ENCODE results near the gene PROK1. TPM values are rescaled to one million over a fixed set of nuclear protein-coding genes. Genes with fewer than 3 reads are reported as not detected.

The PROK1 gene
- total and polyA plus RNA-seq, 2 of the 13 experiments (the other 11 are each of a cell fraction or from before 2014, with no cell fraction given) = 0.07 TPM; not detected in 1

DNA sequence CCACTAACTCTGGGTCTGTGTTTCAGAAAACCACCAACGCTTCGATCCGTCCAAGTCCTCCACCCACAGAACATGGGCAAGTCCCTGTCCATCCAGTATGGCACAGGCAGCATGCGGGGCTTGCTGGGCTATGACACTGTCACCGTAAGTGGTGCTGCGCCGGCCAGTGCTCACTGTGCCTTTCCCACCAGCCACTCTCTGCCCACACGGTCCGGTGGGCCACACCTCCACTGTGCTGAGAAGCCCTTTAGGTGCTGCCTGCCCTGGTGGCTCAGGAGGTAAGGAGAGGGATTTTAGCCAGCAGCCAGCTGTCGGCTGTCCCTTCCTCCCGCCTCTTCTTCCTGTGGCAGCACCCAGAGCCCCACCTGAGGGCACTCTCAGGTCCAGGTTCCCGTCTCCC is 33.9 kb downstream of the PROK1 start:
- intact Hi-C loops (cut with micrococcal nuclease; ENCODE audit: unreplicated experiment) = no loop called here
- POLR2A ChIA-PET = no interaction called here

DNA sequence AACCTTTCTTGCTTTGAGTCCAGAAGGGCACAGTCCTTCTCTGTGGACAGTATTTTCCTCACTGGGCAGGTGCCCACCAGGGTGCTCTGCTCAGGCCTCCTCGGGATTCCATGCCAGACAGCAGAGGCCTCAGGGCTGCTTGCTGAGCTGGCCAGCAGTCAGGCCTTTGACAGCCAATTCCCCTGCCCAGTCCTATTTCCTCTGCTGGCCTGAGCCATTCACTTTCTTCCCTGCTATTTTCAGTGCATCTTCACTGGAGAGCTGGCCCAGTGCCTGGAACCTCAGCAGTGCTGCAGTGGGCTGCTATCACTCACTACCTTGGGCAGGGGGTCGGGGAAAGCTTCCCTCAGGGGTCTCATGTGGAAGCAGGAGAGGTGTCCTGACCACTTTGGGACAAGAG is 34.8 kb downstream of the PROK1 start:
- intact Hi-C loops (cut with micrococcal nuclease; ENCODE audit: unreplicated experiment) (no loop called here), in situ Hi-C loops (cut with HindIII; ENCODE audit: extremely low pct_ligation_motif_present, low pct_unique_long_range_greater_than_20kb) (no loop called here)
- FAIRE-seq (no peak), DNase-seq (ENCODE audit: low spot score) (no peak), ATAC-seq (no peak)
- POLR2A ChIA-PET = no interaction called here
- no peaks in the 10 kb centered on the region for H3K4me1 ChIP-seq (ENCODE audit: insufficient read depth, low read length)
- no peak overlapping the region for H3K4me3 ChIP-seq (replicated peaks in 1 of 3; ENCODE audit: insufficient read depth in 1 of 3, low read depth in 2 of 3, low read length in 3 of 3)
- no peaks in the 10 kb centered on the region for H3K9me3 ChIP-seq (ENCODE audit: low read length)
- no peak overlapping the region for H2AFZ ChIP-seq (ENCODE audit: low read length)
- H3K79me2 ChIP-seq (ENCODE audit: insufficient read depth, low read length) = no peaks in the 10 kb centered on the region
- no peaks in the 10 kb centered on the region for H3K36me3 ChIP-seq (replicated peaks in 1 of 2; ENCODE audit: control insufficient read depth in 1 of 2, insufficient read depth in 2 of 2, low read length in 2 of 2)
- H3K4me2 ChIP-seq (ENCODE audit: low read depth, low read length) = no peak overlapping the region
- 0% methylated on average over 2 of the region's 2 CpGs for WGBS (ENCODE audit: low lambda C conversion rate)
- BruUV-seq (replicated peaks) = no TSS peak
- H3K27me3 ChIP-seq (ENCODE audit: control insufficient read depth in 1 of 2, insufficient read depth in 2 of 2, low read length in 2 of 2) = peaks cover 0 to 1% of the 10 kb centered on the region in 2 experiments; a peak in 3 of 5 replicates
- H4K20me1 ChIP-seq (ENCODE audit: insufficient read depth, low read length) = no peaks in the 10 kb centered on the region
- no peak overlapping the region for H3K9ac ChIP-seq (ENCODE audit: insufficient read depth, low read depth, low read length)
- no peak overlapping the region for H3K27ac ChIP-seq (ENCODE audit: extremely low read length, insufficient read depth, low read length)
- CTCF ChIA-PET (ENCODE audit: low intra/inter-chr PET ratio, low total read pairs) = no interaction called here
- TF ChIP-seq, protein P1, sequence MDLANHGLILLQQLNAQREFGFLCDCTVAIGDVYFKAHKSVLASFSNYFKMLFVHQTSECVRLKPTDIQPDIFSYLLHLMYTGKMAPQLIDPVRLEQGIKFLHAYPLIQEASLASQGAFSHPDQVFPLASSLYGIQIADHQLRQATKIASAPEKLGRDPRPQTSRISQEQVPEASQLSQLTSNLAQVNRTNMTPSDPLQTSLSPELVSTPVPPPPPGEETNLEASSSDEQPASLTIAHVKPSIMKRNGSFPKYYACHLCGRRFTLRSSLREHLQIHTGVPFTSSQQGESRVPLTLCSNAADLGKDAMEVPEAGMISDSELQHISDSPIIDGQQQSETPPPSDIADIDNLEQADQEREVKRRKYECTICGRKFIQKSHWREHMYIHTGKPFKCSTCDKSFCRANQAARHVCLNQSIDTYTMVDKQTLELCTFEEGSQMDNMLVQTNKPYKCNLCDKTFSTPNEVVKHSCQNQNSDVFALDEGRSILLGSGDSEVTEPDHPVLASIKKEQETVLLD (CRISPR knock-in tag; IDR thresholded peaks at IDR 0.05; ENCODE audit: low read depth) = no peak
- no peak for TF ChIP-seq ZBTB25 (CRISPR knock-in tag; IDR thresholded peaks at IDR 0.05)
- TF ChIP-seq ZBTB8A (CRISPR knock-in tag; IDR thresholded peaks at IDR 0.05; ENCODE audit: borderline replicate concordance, low read depth) = no peak
- TF ChIP-seq NPAS2 (CRISPR knock-in tag; IDR thresholded peaks at IDR 0.05; ENCODE audit: borderline replicate concordance) = no peak
- TF ChIP-seq, protein P2, sequence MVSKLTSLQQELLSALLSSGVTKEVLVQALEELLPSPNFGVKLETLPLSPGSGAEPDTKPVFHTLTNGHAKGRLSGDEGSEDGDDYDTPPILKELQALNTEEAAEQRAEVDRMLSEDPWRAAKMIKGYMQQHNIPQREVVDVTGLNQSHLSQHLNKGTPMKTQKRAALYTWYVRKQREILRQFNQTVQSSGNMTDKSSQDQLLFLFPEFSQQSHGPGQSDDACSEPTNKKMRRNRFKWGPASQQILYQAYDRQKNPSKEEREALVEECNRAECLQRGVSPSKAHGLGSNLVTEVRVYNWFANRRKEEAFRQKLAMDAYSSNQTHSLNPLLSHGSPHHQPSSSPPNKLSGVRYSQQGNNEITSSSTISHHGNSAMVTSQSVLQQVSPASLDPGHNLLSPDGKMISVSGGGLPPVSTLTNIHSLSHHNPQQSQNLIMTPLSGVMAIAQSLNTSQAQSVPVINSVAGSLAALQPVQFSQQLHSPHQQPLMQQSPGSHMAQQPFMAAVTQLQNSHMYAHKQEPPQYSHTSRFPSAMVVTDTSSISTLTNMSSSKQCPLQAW (CRISPR knock-in tag; IDR thresholded peaks at IDR 0.05) = no peak
- TF ChIP-seq ASH2L (IDR thresholded peaks at IDR 0.05; ENCODE audit: insufficient read length, low read depth, low read length) = no peak
- TF ChIP-seq ZBTB39 (CRISPR knock-in tag; IDR thresholded peaks at IDR 0.05) = no peak
- TF ChIP-seq SNRNP70 (IDR thresholded peaks at IDR 0.05; ENCODE audit: low read depth, low read length) = no peak

More for the DNA sequence above, 33.9 kb downstream of the PROK1 start:
- H4K20me1 ChIP-seq (ENCODE audit: insufficient read depth, low read length) = no peaks in the 10 kb centered on the region
- no peak for FAIRE-seq
- ATAC-seq = no peak
- H3K79me2 ChIP-seq (ENCODE audit: insufficient read depth, low read length) = no peaks in the 10 kb centered on the region
- peaks cover 0 to 1% of the 10 kb centered on the region in 2 experiments; a peak in 3 of 5 replicates for H3K27me3 ChIP-seq (ENCODE audit: control insufficient read depth in 1 of 2, insufficient read depth in 2 of 2, low read length in 2 of 2)
- no TSS peak for BruUV-seq (replicated peaks)
- no peak overlapping the region for H3K9ac ChIP-seq (ENCODE audit: insufficient read depth, low read depth, low read length)
- no peak for DNase-seq (ENCODE audit: low spot score)
- no peak overlapping the region for H3K27ac ChIP-seq (ENCODE audit: extremely low read length, insufficient read depth, low read length)
- in situ Hi-C loops (cut with HindIII; ENCODE audit: extremely low pct_ligation_motif_present, low pct_unique_long_range_greater_than_20kb) = no loop called here
- H3K4me3 ChIP-seq (replicated peaks in 1 of 3; ENCODE audit: insufficient read depth in 1 of 3, low read depth in 2 of 3, low read length in 3 of 3) = no peak overlapping the region
- H3K4me2 ChIP-seq (ENCODE audit: low read depth, low read length) = no peak overlapping the region
- 54% methylated on average over 8 of the region's 12 CpGs for WGBS (ENCODE audit: low lambda C conversion rate)
- CTCF ChIA-PET (ENCODE audit: low intra/inter-chr PET ratio, low total read pairs) = no interaction called here
- H3K36me3 ChIP-seq (replicated peaks in 1 of 2; ENCODE audit: control insufficient read depth in 1 of 2, insufficient read depth in 2 of 2, low read length in 2 of 2) = no peaks in the 10 kb centered on the region
- H2AFZ ChIP-seq (ENCODE audit: low read length) = no peak overlapping the region
- no peak for TF ChIP-seq KLF6 (CRISPR knock-in tag; IDR thresholded peaks at IDR 0.05)
- TF ChIP-seq ZNF230 (CRISPR knock-in tag; IDR thresholded peaks at IDR 0.05) = no peak
- TF ChIP-seq SMC3 (IDR thresholded peaks at IDR 0.05; ENCODE audit: low read length) = no peak
- no peaks in the 10 kb centered on the region for H3K9me3 ChIP-seq (ENCODE audit: low read length)
- no peaks in the 10 kb centered on the region for H3K4me1 ChIP-seq (ENCODE audit: insufficient read depth, low read length)
